T-helper 2 cell treated with Interferon-gamma antibody and Interleukin-4, amounts not matched to agents 5 μg/mL and 100 μg/mL, for 36 hours (primary cell): ENCODE data around the gene HNRNPR.
"Not testable (repeated sequence)": the region's sequence is repeated elsewhere in the genome, so short reads cannot be mapped to it uniquely, and the experiment has no call there.

ENCODE experiments used
- DNase-seq: peaks from one replicate; pipeline ENCODE4 v3.0.0; 2021; ENCODE audit warnings: low spot score
- H3K27ac Mint-ChIP-seq: one replicate; pipeline ENCODE4 v1.8.0; 2021; ENCODE audit warnings: mild to moderate bottlenecking, mixed read lengths
- H3K27me3 Mint-ChIP-seq: one replicate; pipeline ENCODE4 v1.8.0; 2021; ENCODE audit warnings: low read depth, mixed read lengths
- H3K36me3 Mint-ChIP-seq: one replicate; pipeline ENCODE4 v1.8.0; 2021; ENCODE audit warnings: low read depth, mixed read lengths
- H3K4me1 Mint-ChIP-seq: one replicate; pipeline ENCODE4 v1.8.0; 2021; ENCODE audit warnings: low read depth, mixed read lengths
- H3K4me3 Mint-ChIP-seq: one replicate; pipeline ENCODE4 v1.8.0; 2022; ENCODE audit warnings: mild to moderate bottlenecking, moderate library complexity, mixed read lengths
- H3K9me3 Mint-ChIP-seq: one replicate; pipeline ENCODE4 v1.8.0; 2021; ENCODE audit warnings: mixed read lengths

HNRNPR gene

GRCh38 chr1:23274134-23274505 is 70.0 kb downstream of the HNRNPR start:
- no peaks in the 10 kb centered on the region for H3K4me1 Mint-ChIP-seq
- no peak overlapping the region for H3K4me3 Mint-ChIP-seq
- no peak overlapping the region for H3K27ac Mint-ChIP-seq
- H3K36me3 Mint-ChIP-seq = peaks cover under 1% of the 10 kb centered on the region
- no peaks in the 10 kb centered on the region for H3K9me3 Mint-ChIP-seq
- DNase-seq = no peak
- peaks cover 14% of the 10 kb centered on the region for H3K27me3 Mint-ChIP-seq

DNA sequence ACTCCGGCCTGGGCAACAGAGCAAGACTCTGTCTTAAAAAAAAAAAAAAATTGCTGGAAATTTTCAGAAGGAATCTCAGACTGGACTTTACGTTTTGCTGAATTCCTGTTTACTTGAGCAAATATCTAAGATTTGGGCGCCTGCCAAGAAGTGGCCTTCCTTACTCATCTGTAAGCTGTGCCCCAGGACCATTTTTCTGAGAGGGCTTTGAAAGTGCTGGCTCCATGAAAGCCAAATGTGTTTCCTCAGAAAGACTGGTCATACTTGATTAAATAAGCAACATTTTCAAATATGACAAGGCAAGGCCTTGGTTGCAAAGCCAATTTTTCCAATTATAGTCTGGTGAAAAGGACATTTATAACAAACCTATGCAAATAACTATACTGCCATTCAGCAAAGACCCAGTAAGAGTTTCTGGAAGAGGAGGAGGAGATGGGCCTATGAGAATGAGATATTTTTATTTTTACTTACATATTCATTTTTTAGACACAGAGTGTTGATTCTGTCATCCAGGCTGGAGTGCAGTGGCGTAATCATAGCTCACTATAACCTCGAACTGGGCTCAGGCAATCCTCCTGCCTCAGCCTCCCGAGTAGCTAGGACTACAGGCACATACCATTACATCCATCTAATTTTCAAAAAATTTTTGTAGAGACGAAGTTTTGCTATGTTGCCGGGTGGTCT is 70.5 kb downstream of the HNRNPR start:
- H3K4me3 Mint-ChIP-seq = no peak overlapping the region
- no peaks in the 10 kb centered on the region for H3K36me3 Mint-ChIP-seq
- DNase-seq = no peak
- H3K27me3 Mint-ChIP-seq = peaks cover 14% of the 10 kb centered on the region
- H3K27ac Mint-ChIP-seq = no peak overlapping the region
- no peaks in the 10 kb centered on the region for H3K4me1 Mint-ChIP-seq
- H3K9me3 Mint-ChIP-seq = no peaks in the 10 kb centered on the region

GRCh38 chr1:23263380-23263887 is 80.7 kb downstream of the HNRNPR start:
- no peaks in the 10 kb centered on the region for H3K4me1 Mint-ChIP-seq
- no peaks in the 10 kb centered on the region for H3K9me3 Mint-ChIP-seq
- no peaks in the 10 kb centered on the region for H3K36me3 Mint-ChIP-seq
- no peak overlapping the region for H3K4me3 Mint-ChIP-seq
- H3K27me3 Mint-ChIP-seq = peaks cover 3% of the 10 kb centered on the region
- DNase-seq = no peak
- no peak overlapping the region for H3K27ac Mint-ChIP-seq

DNA sequence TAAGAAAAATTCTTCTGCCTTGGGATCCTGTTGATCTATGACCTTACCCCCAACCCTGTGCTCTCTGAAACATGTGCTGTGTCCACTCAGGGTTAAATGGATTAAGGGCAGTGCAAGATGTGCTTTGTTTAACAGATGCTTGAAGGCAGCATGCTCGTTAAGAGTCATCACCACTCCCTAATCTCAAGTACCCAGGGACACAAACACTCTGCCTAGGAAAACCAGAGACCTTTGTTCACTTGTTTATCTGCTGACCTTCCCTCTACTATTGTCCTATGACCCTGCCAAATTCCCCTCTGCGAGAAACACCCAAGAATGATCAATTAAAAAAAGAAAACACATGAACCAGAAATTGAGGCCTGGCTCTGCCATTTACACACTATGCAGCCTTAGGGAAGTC is 86.0 kb downstream of the HNRNPR start:
- H3K4me1 Mint-ChIP-seq, H3K27ac Mint-ChIP-seq, H3K27me3 Mint-ChIP-seq, DNase-seq, H3K4me3 Mint-ChIP-seq, H3K36me3 Mint-ChIP-seq, H3K9me3 Mint-ChIP-seq: not testable (repeated sequence)

- H3K36me3 Mint-ChIP-seq, H3K9me3 Mint-ChIP-seq, H3K4me1 Mint-ChIP-seq, H3K27ac Mint-ChIP-seq, H3K27me3 Mint-ChIP-seq, H3K4me3 Mint-ChIP-seq, DNase-seq: not testable (repeated sequence)
Observed at GRCh38 chr1:23257371-23257770, 86.7 kb downstream of the HNRNPR start.
